GM12865 (cell line): Measurements from ENCODE around the gene FOXP1.

Source experiments
- DNase-seq: peaks from one replicate; pipeline ENCODE4 v3.0.0; 2010; ENCODE audit warnings: low read depth
- H3K4me3 ChIP-seq: 2 replicates; pipeline ENCODE4 v1.5.1; 2011; ENCODE audit warnings: mild to moderate bottlenecking, low read depth, low read length, control low read depth
- CTCF ChIP-seq: IDR thresholded peaks from 2 replicates; pipeline ENCODE4 v1.5.1; 2011; ENCODE audit warnings: low read length, control low read depth, low read depth, inconsistent platforms; ENCODE audit not compliant: insufficient read depth; ENCODE audit errors: missing control alignments

FOXP1 gene

DNA sequence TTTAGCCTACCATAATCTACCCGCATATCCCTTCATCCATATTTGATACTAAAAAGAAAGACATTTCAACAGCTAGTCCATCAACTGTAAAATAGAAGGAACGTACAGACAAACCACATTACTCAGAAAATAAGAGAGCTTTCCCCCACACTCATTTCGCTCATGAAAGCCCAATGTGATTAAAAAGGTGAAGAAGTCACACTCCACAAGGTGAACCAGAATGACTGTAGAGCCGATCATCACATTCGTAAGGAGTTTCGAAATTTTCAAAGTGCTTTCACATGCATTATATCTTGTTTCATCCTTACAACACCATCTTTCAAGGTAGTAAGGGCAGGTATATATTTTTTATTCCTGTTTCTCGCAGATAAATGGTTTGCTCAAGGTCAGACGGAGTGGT lies 225.3 kb downstream of the FOXP1 start:
- no peak overlapping the region for H3K4me3 ChIP-seq
- no peak for TF ChIP-seq CTCF
- DNase-seq = peak; percentile 16

DNA sequence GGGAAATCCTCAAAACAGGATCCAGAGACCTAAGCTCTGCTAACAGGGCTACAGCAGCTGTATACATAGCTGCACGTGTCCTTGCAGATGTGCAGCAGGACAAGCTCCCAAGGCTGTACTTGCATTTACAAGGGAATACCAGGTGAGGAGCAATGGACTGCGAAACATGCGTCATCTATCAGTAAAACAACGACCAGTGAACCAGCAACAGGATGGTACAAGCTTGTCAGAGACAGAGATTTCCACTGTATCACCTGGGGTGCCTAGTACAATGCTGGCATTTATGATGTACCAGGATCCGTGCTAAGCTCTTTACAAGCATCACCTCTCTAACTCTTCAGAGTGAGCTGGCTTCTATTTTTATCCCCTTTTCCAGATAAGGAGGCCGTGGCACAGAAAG lies 227.3 kb downstream of the FOXP1 start:
- TF ChIP-seq CTCF = no peak
- H3K4me3 ChIP-seq = no peak overlapping the region
- no peak for DNase-seq

DNA sequence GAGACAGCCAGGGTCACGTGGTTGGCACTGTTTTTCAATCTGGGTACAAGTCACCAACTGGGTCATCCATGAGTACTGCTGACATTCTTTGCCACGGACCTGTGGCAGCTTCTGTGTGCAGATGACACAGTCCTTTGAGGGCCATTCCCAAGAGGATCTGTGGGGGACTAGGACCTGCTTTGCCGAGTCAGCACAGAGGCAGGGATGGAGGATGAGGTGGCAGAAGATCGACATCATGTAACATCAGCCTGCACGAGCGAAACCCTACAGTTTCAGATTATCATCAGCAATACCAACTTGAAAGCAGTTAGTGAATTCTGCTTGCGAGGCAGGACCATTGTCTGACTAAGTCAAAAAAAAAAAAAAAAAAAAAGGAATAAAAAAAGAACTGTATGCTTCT lies 227.7 kb downstream of the FOXP1 start:
- no peak for DNase-seq
- no peak overlapping the region for H3K4me3 ChIP-seq
- no peak for TF ChIP-seq CTCF

DNA sequence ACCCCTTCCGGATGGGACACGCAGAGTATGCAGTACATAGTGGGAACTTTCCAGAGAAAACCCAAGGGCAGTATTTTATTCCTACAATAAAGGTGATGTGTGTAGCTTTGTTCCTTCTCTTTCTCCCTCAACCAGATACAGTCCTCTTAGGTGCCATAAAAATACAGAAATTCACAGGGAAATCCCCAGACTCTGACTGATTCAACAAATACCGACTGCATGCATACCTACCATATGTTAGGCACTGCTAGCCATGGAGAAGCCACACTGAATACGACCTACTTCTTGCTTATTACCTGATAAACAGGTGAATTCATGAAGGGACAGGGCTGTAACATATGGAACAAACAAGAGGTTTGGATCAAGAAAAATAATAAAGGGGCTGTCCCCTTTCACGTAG lies 228.5 kb downstream of the FOXP1 start:
- no peak for DNase-seq
- no peak overlapping the region for H3K4me3 ChIP-seq
- TF ChIP-seq CTCF = no peak

- no peak for DNase-seq
- H3K4me3 ChIP-seq = no peak overlapping the region
- TF ChIP-seq CTCF = no peak
Observed at GRCh38 chr3:71351403-71352149, 232.0 kb downstream of the FOXP1 start.

DNA sequence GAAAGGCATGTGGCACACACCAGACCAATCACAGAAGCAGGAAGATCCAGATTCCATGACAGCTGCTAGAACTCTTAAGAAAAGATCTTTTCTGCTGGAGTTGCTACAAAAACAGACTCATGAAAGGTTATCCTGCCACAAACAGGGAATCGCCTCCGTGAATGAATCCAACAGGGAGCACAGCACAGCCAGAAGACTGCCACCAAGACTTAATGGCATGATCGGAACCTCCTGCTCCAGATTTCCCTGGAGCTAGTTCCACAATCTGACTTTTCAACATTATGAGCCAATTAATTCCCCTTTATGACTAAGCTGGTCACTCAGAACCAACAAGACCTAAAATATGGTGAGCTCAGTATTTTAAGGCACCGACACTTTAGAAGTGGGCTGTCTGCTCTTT lies 232.5 kb downstream of the FOXP1 start:
- DNase-seq = no peak
- no peak for TF ChIP-seq CTCF
- no peak overlapping the region for H3K4me3 ChIP-seq

- no peak overlapping the region for H3K4me3 ChIP-seq
- no peak for DNase-seq
- no peak for TF ChIP-seq CTCF
Observed at GRCh38 chr3:71348831-71349230, 234.7 kb downstream of the FOXP1 start.
